DOHH2 (cell line): Measurements from ENCODE around the gene CFAP57.
A peak's percentile ranks its signal among the peaks of the same experiment; 100 is the strongest.

Experiments
- H3F3A ChIP-seq: fragments of 200-600 bp; sonication (generic), shearing (Covaris generic); 2 replicates; pipeline ENCODE4 v1.6.0; 2016; ENCODE audit warnings: antibody characterized with exemption, mild to moderate bottlenecking; ENCODE audit not compliant: control insufficient read depth, insufficient read depth
- H3K27ac ChIP-seq: fragments of 200-600 bp; sonication (generic); 2 replicates; pipeline ENCODE4 v1.5.1; 2014; ENCODE audit warnings: low read depth, mild to moderate bottlenecking, low read length, moderate library complexity
- H3K27me3 ChIP-seq: fragments of 200-600 bp; sonication (generic); 2 replicates; pipeline ENCODE4 v1.6.1; 2014; ENCODE audit warnings: mild to moderate bottlenecking, low read length, mixed read lengths; ENCODE audit not compliant: control insufficient read depth
- H3K36me3 ChIP-seq: fragments of 200-600 bp; sonication (generic); 2 replicates; pipeline ENCODE4 v1.6.1; 2014; ENCODE audit warnings: mild to moderate bottlenecking, low read length, moderate library complexity, mixed read lengths; ENCODE audit not compliant: control insufficient read depth
- H3K4me1 ChIP-seq: fragments of 200-600 bp; sonication (generic); 2 replicates; pipeline ENCODE4 v1.6.1; 2014; ENCODE audit warnings: mild to moderate bottlenecking, low read length, mixed read lengths; ENCODE audit not compliant: control insufficient read depth
- H3K4me2 ChIP-seq: fragments of 200-600 bp; sonication (generic); 2 replicates; pipeline ENCODE4 v1.6.0; 2014; ENCODE audit warnings: mild to moderate bottlenecking, low read length, moderate library complexity
- H3K4me3 ChIP-seq: fragments of 200-600 bp; sonication (generic); 2 replicates; pipeline ENCODE4 v1.5.1; 2014; ENCODE audit warnings: mild to moderate bottlenecking, low read length, mixed read lengths
- H3K79me2 ChIP-seq: fragments of 200-600 bp; sonication (generic); 2 replicates; pipeline ENCODE4 v1.6.1; 2014; ENCODE audit warnings: mild to moderate bottlenecking, low read length, mixed read lengths; ENCODE audit not compliant: control insufficient read depth
- H3K9me2 ChIP-seq: fragments of 200-600 bp; sonication (generic); replicated peaks from 2 replicates; pipeline ENCODE4 v1.6.1; 2014; ENCODE audit warnings: mild to moderate bottlenecking, low read length, mixed read lengths; ENCODE audit not compliant: control insufficient read depth
- H3K9me3 ChIP-seq: fragments of 200-600 bp; sonication (generic); 2 replicates; pipeline ENCODE4 v1.6.1; 2014; ENCODE audit warnings: antibody characterized with exemption, low read length, mixed read lengths; ENCODE audit not compliant: control insufficient read depth, insufficient read depth
- H4K20me1 ChIP-seq: fragments of 200-600 bp; sonication (generic); 2 replicates; pipeline ENCODE4 v1.6.0; 2014; ENCODE audit warnings: low read depth, mild to moderate bottlenecking, antibody characterized with exemption, low read length, moderate library complexity; ENCODE audit not compliant: control insufficient read depth, insufficient read depth
- EZH2phosphoT487 ChIP-seq: fragments of 200-600 bp; sonication (generic); IDR thresholded peaks from 2 replicates; pipeline ENCODE4 v1.6.1; 2017; ENCODE audit warnings: borderline replicate concordance, mild to moderate bottlenecking, antibody characterized with exemption, low read length, moderate library complexity, mixed read lengths
- TF ChIP-seq, protein P1 (sequence below): fragments of 200-600 bp; sonication (generic); IDR thresholded peaks from one replicate; pipeline ENCODE4 v1.5.1; 2014; ENCODE audit warnings: antibody characterized with exemption, mild to moderate bottlenecking, low read depth, low read length; ENCODE audit not compliant: poor library complexity, severe bottlenecking

The CFAP57 gene

DNA sequence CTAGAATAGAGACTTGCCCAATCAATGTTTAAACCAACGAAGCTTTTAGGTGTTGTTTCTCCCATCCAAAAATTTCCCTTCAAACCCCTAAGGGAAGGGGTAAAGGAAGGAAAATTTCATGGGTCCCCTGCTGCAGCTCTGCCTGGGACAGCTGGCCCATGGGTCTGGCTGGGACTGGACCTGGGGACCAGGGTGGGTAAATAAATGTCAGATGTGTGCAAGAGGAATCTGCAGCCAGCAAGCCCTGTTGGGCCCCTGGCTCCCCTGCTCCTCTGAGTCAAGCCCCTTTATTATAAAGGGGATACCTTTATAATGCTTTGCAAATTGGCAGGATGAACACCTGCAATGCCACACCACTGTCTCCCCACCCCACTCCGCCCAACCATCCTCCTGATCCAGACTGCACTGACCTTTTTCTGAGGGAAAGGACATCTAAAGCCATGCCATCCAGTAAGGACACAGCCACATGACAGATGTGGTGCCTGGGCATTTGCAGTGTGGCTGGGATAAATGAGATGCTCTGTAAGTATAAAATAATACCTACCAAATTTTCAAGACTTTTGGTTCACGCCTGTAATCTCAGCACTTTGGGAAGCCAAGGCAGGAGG is 95.8 kb downstream of the CFAP57 start:
- Histone ChIP-seq H3K79me2 (no peaks in the 10 kb centered on the region), H3K4me1 (no peaks in the 10 kb centered on the region), H3F3A (no peaks in the 10 kb centered on the region), H4K20me1 (no peaks in the 10 kb centered on the region), H3K27me3 (no peaks in the 10 kb centered on the region), H3K4me3 (no peak overlapping the region), H3K27ac (no peak overlapping the region), H3K36me3 (no peaks in the 10 kb centered on the region), H3K9me3 (peaks cover 5% of the 10 kb centered on the region; the same call in 1 of the 2 replicates), H3K4me2 (no peak overlapping the region), H3K9me2 (no peaks in the 10 kb centered on the region)
- TF ChIP-seq, protein P1, sequence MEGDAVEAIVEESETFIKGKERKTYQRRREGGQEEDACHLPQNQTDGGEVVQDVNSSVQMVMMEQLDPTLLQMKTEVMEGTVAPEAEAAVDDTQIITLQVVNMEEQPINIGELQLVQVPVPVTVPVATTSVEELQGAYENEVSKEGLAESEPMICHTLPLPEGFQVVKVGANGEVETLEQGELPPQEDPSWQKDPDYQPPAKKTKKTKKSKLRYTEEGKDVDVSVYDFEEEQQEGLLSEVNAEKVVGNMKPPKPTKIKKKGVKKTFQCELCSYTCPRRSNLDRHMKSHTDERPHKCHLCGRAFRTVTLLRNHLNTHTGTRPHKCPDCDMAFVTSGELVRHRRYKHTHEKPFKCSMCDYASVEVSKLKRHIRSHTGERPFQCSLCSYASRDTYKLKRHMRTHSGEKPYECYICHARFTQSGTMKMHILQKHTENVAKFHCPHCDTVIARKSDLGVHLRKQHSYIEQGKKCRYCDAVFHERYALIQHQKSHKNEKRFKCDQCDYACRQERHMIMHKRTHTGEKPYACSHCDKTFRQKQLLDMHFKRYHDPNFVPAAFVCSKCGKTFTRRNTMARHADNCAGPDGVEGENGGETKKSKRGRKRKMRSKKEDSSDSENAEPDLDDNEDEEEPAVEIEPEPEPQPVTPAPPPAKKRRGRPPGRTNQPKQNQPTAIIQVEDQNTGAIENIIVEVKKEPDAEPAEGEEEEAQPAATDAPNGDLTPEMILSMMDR = no peak
- TF ChIP-seq EZH2phosphoT487 = no peak

GRCh38 chr1:43269627-43270375 is 97.7 kb downstream of the CFAP57 start, which contains the start of gene TMEM125:
TSS of gene TMEM125 (plus strand) at chr1:43269983. CDS start at chr1:43272723, 2,740 bp downstream.
- H3K4me1 ChIP-seq = peaks cover 7% of the 10 kb centered on the region
- H3K9me2 ChIP-seq = no peaks in the 10 kb centered on the region
- H4K20me1 ChIP-seq = no peaks in the 10 kb centered on the region
- TF ChIP-seq, protein P1 = no peak
- no peak for TF ChIP-seq EZH2phosphoT487
- H3K79me2 ChIP-seq = no peaks in the 10 kb centered on the region
- H3K27me3 ChIP-seq = no peaks in the 10 kb centered on the region
- H3F3A ChIP-seq = no peaks in the 10 kb centered on the region
- no peak within 1 kb of the TSS for H3K27ac ChIP-seq
- no peaks in the 10 kb centered on the region for H3K36me3 ChIP-seq
- H3K4me3 ChIP-seq = no peak within 1 kb of the TSS
- peak within 1 kb of the TSS; percentile 27; the same call in 1 of the 2 replicates for H3K4me2 ChIP-seq
- H3K9me3 ChIP-seq = no peaks in the 10 kb centered on the region

DNA sequence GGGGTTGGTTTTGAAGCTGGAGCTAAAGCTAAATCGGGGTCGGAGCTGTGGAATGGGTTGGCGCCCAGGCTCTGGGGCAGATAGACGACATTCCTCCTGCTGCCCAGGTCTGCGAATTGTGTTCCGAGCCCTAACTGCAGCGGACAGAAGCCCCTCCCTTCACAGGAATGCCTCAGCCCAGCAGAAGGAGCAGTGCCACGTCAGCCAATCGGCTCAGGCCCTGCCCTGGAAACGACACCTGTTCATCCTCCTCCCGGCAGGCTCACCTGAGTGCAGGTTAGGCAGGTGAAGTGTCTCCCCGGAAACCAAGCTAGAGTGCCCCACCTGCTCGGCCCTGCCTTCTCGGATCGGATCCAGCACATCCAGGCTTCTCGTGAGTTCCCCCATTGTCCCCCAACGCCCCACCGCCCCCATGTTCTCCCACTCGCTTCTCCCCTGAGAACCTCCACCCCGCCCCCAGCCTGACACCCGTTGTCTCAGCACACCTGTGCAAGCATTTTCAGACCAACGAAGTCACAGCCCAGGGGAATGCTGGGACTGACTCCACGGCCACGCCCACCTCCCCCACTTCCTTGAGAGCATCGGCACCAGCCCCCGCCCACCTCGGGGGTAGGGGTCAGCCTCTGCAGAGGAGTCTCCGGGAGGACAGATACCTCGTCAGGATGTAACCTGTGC is 98.4 kb downstream of the CFAP57 start:
- Histone ChIP-seq H3K27me3 (no peaks in the 10 kb centered on the region), H3K36me3 (no peaks in the 10 kb centered on the region), H3K27ac (no peak overlapping the region), H3K9me2 (no peaks in the 10 kb centered on the region), H3F3A (no peaks in the 10 kb centered on the region), H3K4me1 (peaks cover 7% of the 10 kb centered on the region), H3K79me2 (no peaks in the 10 kb centered on the region), H3K9me3 (no peaks in the 10 kb centered on the region), H4K20me1 (no peaks in the 10 kb centered on the region), H3K4me2 (peak overlapping the region; percentile 27; the same call in 1 of the 2 replicates), H3K4me3 (no peak overlapping the region)
- TF ChIP-seq, protein P1 = no peak
- TF ChIP-seq EZH2phosphoT487 = no peak
